ENCODE results near the gene RPL27A.
"Not testable (repeated sequence)": the region's sequence is repeated elsewhere in the genome, so short reads cannot be mapped to it uniquely, and the experiment has no call there.

Gene RPL27A

GRCh38 chr11:8661001-8661795 lies 21.4 kb upstream of the RPL27A start:
- H3K36me3 Mint-ChIP-seq, result peaks cover 31% of the 10 kb centered on the region
- ATAC-seq, result no peak
- no peak overlapping the region for H3K27ac Mint-ChIP-seq
- H3K4me3 Mint-ChIP-seq, result no peak overlapping the region
- H3K27me3 Mint-ChIP-seq, result no peaks in the 10 kb centered on the region
- no peaks in the 10 kb centered on the region for H3K9me3 Mint-ChIP-seq
- no peaks in the 10 kb centered on the region for H3K4me1 Mint-ChIP-seq

GRCh38 chr11:8665222-8665621 lies 17.4 kb upstream of the RPL27A start:
- ATAC-seq, result no peak
- Mint-ChIP-seq H3K27me3 (no peaks in the 10 kb centered on the region), H3K9me3 (no peaks in the 10 kb centered on the region), H3K27ac (no peak overlapping the region), H3K4me3 (no peak overlapping the region), H3K4me1 (no peaks in the 10 kb centered on the region), H3K36me3 (peaks cover 38% of the 10 kb centered on the region)

GRCh38 chr11:8670081-8670480 lies 12.5 kb upstream of the RPL27A start:
- H3K9me3 Mint-ChIP-seq, H3K4me3 Mint-ChIP-seq, H3K27ac Mint-ChIP-seq, H3K4me1 Mint-ChIP-seq, ATAC-seq, H3K27me3 Mint-ChIP-seq: not testable (repeated sequence)
- H3K36me3 Mint-ChIP-seq, result peaks cover 39% of the 10 kb centered on the region

GRCh38 chr11:8671193-8671612 lies 11.4 kb upstream of the RPL27A start:
- Mint-ChIP-seq H3K4me1 (no peaks in the 10 kb centered on the region), H3K27ac (no peak overlapping the region), H3K36me3 (peaks cover 34% of the 10 kb centered on the region), H3K9me3 (no peaks in the 10 kb centered on the region), H3K4me3 (no peak overlapping the region), H3K27me3 (no peaks in the 10 kb centered on the region)
- no peak for ATAC-seq

- no peak overlapping the region for H3K27ac Mint-ChIP-seq
- no peak for ATAC-seq
- no peaks in the 10 kb centered on the region for H3K9me3 Mint-ChIP-seq
- H3K4me3 Mint-ChIP-seq, result no peak overlapping the region
- no peaks in the 10 kb centered on the region for H3K27me3 Mint-ChIP-seq
- peaks cover 34% of the 10 kb centered on the region for H3K36me3 Mint-ChIP-seq
- H3K4me1 Mint-ChIP-seq, result no peaks in the 10 kb centered on the region
These were observed 10.9 kb upstream of the RPL27A start for GRCh38 chr11:8671651-8672062.

GRCh38 chr11:8672346-8672745 lies 10.2 kb upstream of the RPL27A start:
- Mint-ChIP-seq H3K27ac (no peak overlapping the region), H3K36me3 (peaks cover 29% of the 10 kb centered on the region), H3K4me1 (no peaks in the 10 kb centered on the region), H3K9me3 (no peaks in the 10 kb centered on the region), H3K27me3 (no peaks in the 10 kb centered on the region), H3K4me3 (no peak overlapping the region)
- no peak for ATAC-seq

- no peaks in the 10 kb centered on the region for H3K27me3 Mint-ChIP-seq
- H3K36me3 Mint-ChIP-seq, result peaks cover 32% of the 10 kb centered on the region
- H3K27ac Mint-ChIP-seq, result no peak overlapping the region
- ATAC-seq, result no peak
- H3K4me3 Mint-ChIP-seq, result no peak overlapping the region
- H3K4me1 Mint-ChIP-seq, result no peaks in the 10 kb centered on the region
- H3K9me3 Mint-ChIP-seq, result no peaks in the 10 kb centered on the region
These were observed 7.7 kb upstream of the RPL27A start for GRCh38 chr11:8674859-8675258.

- no peak overlapping the region for H3K4me3 Mint-ChIP-seq
- ATAC-seq, result no peak
- peaks cover 9% of the 10 kb centered on the region for H3K4me1 Mint-ChIP-seq
- H3K27me3 Mint-ChIP-seq, result no peaks in the 10 kb centered on the region
- peaks cover 33% of the 10 kb centered on the region for H3K36me3 Mint-ChIP-seq
- peaks cover 4% of the 10 kb centered on the region for H3K9me3 Mint-ChIP-seq
- H3K27ac Mint-ChIP-seq, result no peak overlapping the region
These were observed 6.1 kb upstream of the RPL27A start for GRCh38 chr11:8676458-8676857.

- Mint-ChIP-seq H3K27me3 (no peaks in the 10 kb centered on the region), H3K4me3 (no peak overlapping the region), H3K4me1 (peaks cover 21% of the 10 kb centered on the region), H3K36me3 (peaks cover 35% of the 10 kb centered on the region), H3K27ac (no peak overlapping the region), H3K9me3 (peaks cover 4% of the 10 kb centered on the region)
- ATAC-seq, result no peak
These were observed 3.6 kb upstream of the RPL27A start for GRCh38 chr11:8679006-8679405.

- Mint-ChIP-seq H3K4me1 (peaks cover 38% of the 10 kb centered on the region), H3K36me3 (peaks cover 60% of the 10 kb centered on the region), H3K9me3 (peaks cover 4% of the 10 kb centered on the region), H3K27me3 (no peaks in the 10 kb centered on the region), H3K27ac (peak overlapping the region; percentile 99), H3K4me3 (peak overlapping the region; percentile 92)
- ATAC-seq, result no peak
These were observed 722 bp upstream of the RPL27A start for GRCh38 chr11:8681837-8682302.

- Mint-ChIP-seq H3K27me3 (no peaks in the 10 kb centered on the region), H3K27ac (peak overlapping the region; percentile 99), H3K36me3 (peaks cover 62% of the 10 kb centered on the region), H3K9me3 (peaks cover 4% of the 10 kb centered on the region), H3K4me1 (peaks cover 52% of the 10 kb centered on the region), H3K4me3 (peak overlapping the region; percentile 92)
- peak; percentile 18 for ATAC-seq
These were observed 669 bp downstream of the RPL27A start for GRCh38 chr11:8683115-8683807.

- Mint-ChIP-seq H3K9me3 (peaks cover 4% of the 10 kb centered on the region), H3K27me3 (no peaks in the 10 kb centered on the region), H3K27ac (peak overlapping the region; percentile 99), H3K4me1 (peaks cover 56% of the 10 kb centered on the region), H3K36me3 (peaks cover 57% of the 10 kb centered on the region), H3K4me3 (peak overlapping the region; percentile 92)
- ATAC-seq, result no peak
These were observed 2.2 kb downstream of the RPL27A start for GRCh38 chr11:8684600-8685290.

GRCh38 chr11:8685306-8685705 lies 2.7 kb downstream of the RPL27A start:
- Mint-ChIP-seq H3K27ac (peak overlapping the region; percentile 99), H3K4me3 (peak overlapping the region; percentile 92), H3K27me3 (no peaks in the 10 kb centered on the region), H3K36me3 (peaks cover 51% of the 10 kb centered on the region), H3K9me3 (peaks cover 4% of the 10 kb centered on the region), H3K4me1 (peaks cover 62% of the 10 kb centered on the region)
- ATAC-seq, result no peak

GRCh38 chr11:8685820-8686219 lies 3.2 kb downstream of the RPL27A start:
- no peak for ATAC-seq
- peaks cover 46% of the 10 kb centered on the region for H3K36me3 Mint-ChIP-seq
- H3K27ac Mint-ChIP-seq, result peak overlapping the region; percentile 99
- H3K4me1 Mint-ChIP-seq, result peaks cover 58% of the 10 kb centered on the region
- H3K9me3 Mint-ChIP-seq, result peaks cover 1% of the 10 kb centered on the region
- H3K27me3 Mint-ChIP-seq, result no peaks in the 10 kb centered on the region
- H3K4me3 Mint-ChIP-seq, result peak overlapping the region; percentile 92

GRCh38 chr11:8686325-8686724 lies 3.7 kb downstream of the RPL27A start:
- no peaks in the 10 kb centered on the region for H3K27me3 Mint-ChIP-seq
- peak overlapping the region; percentile 85 for H3K27ac Mint-ChIP-seq
- peaks cover 46% of the 10 kb centered on the region for H3K36me3 Mint-ChIP-seq
- no peaks in the 10 kb centered on the region for H3K9me3 Mint-ChIP-seq
- peaks cover 54% of the 10 kb centered on the region for H3K4me1 Mint-ChIP-seq
- ATAC-seq, result no peak
- no peak overlapping the region for H3K4me3 Mint-ChIP-seq

Measured in stimulated activated memory B cell treated with anti-CD40 and anti-IgM and Interleukin-4, amounts not matched to agents 10 μg/mL and 1 μg/mL and 100 μg/mL, for 72 hours (primary cell).